T-cell (primary cell): Measurements from ENCODE around the gene ZNF611. TPM values are rescaled to one million over a fixed set of nuclear protein-coding genes. Genes with fewer than 3 reads are reported as not detected.
A peak's percentile ranks its signal among the peaks of the same experiment; 100 is the strongest.
"Not testable (repeated sequence)": the region's sequence is repeated elsewhere in the genome, so short reads cannot be mapped to it uniquely, and the experiment has no call there.

ENCODE experiments used
- ATAC-seq, 4 experiments: fragments of 200-7000 bp in 3 of 4; fragments of 150-1000 bp in 1 of 4; cut with Tn5 transposase; replicated peaks in 1 of 4; 1 replicate in 3 of 4; 2 replicates in 1 of 4; pipeline ENCODE4 v1.10.0; 2021; ENCODE audit warnings: moderate library complexity in 3 of 4, mild to moderate bottlenecking in 2 of 4, moderate number of reproducible peaks in 1 of 4
- CTCF ChIA-PET, 2 donors: fragments of 300-600 bp; sonication (Branson Sonifier 250); formaldehyde crosslinking; loops; one replicate each; lab custom pipeline; 2022; ENCODE audit warnings: antibody characterized with exemption in 2 of 2; lab: Charles Lee
- POLR2A ChIA-PET, 2 donors: fragments of 300-600 bp; sonication (Branson Sonifier 250); formaldehyde crosslinking; loops; one replicate each; lab custom pipeline; 2022; ENCODE audit warnings: antibody characterized with exemption in 2 of 2; lab: Charles Lee
- DNase-seq, 35 experiments: peaks; one replicate each; pipeline versions ENCODE4 v3.0.0 to v3.0.0-alpha.2; 2013 to 2023
- H3K27ac ChIP-seq: one replicate; pipeline ENCODE4 v1.5.1; 2013; ENCODE audit warnings: low read length
- H3K27me3 ChIP-seq, 2 experiments: replicated peaks in 1 of 2; 1 replicate in 1 of 2; 2 replicates in 1 of 2; pipeline versions ENCODE4 v1.6.1 to v1.7.0; 2013; ENCODE audit warnings: low read length in 1 of 2, mixed read lengths in 1 of 2; ENCODE audit not compliant: control insufficient read depth in 2 of 2, insufficient read depth in 2 of 2; ENCODE audit errors: extremely low read depth in 1 of 2
- H3K36me3 ChIP-seq, 2 donors: 1 replicate in 1 of 2; 2 replicates in 1 of 2; pipeline versions ENCODE4 v1.6.1 to v1.7.0; 2013; ENCODE audit warnings: low read length in 1 of 2; ENCODE audit not compliant: control insufficient read depth in 2 of 2, insufficient read depth in 1 of 2; ENCODE audit errors: extremely low read depth in 1 of 2
- H3K4me1 ChIP-seq, 2 experiments: 1 replicate in 1 of 2; 2 replicates in 1 of 2; pipeline versions ENCODE4 v1.6.1 to v1.7.0; 2013; ENCODE audit warnings: low read length in 2 of 2, mixed read lengths in 1 of 2; ENCODE audit not compliant: insufficient read depth in 2 of 2, control insufficient read depth in 1 of 2; ENCODE audit errors: extremely low read depth in 1 of 2
- H3K4me3 ChIP-seq, 2 donors: 1 replicate in 1 of 2; 2 replicates in 1 of 2; pipeline versions ENCODE4 v1.5.1 to v1.7.0; 2013; ENCODE audit warnings: mild to moderate bottlenecking in 2 of 2, low read length in 1 of 2, moderate library complexity in 1 of 2; ENCODE audit not compliant: control insufficient read depth in 1 of 2; ENCODE audit errors: extremely low read depth in 1 of 2
- H3K9me3 ChIP-seq: 2 replicates; pipeline ENCODE4 v1.7.0; 2013
- H3K27ac Mint-ChIP-seq, 2 donors: one replicate each; pipeline ENCODE4 v1.8.0; 2020 to 2021; ENCODE audit warnings: mild to moderate bottlenecking in 2 of 2, mixed read lengths in 2 of 2
- H3K27me3 Mint-ChIP-seq, 2 donors: one replicate each; pipeline ENCODE4 v1.8.0; 2021 to 2022; ENCODE audit warnings: mixed read lengths in 2 of 2
- H3K36me3 Mint-ChIP-seq: one replicate; pipeline ENCODE4 v1.8.0; 2021; ENCODE audit warnings: mixed read lengths
- H3K4me1 Mint-ChIP-seq, 3 donors: one replicate each; pipeline ENCODE4 v1.8.0; 2020 to 2022; ENCODE audit warnings: mixed read lengths in 3 of 3, mild to moderate bottlenecking in 1 of 3
- H3K4me3 Mint-ChIP-seq, 3 donors: one replicate each; pipeline ENCODE4 v1.8.0; 2020 to 2022; ENCODE audit warnings: mild to moderate bottlenecking in 3 of 3, mixed read lengths in 3 of 3, moderate library complexity in 3 of 3
- H3K9me3 Mint-ChIP-seq, 3 donors: one replicate each; pipeline ENCODE4 v1.8.0; 2020 to 2022; ENCODE audit warnings: mixed read lengths in 3 of 3
- WGBS: methylation state at CpG from one replicate; pipeline ENCODE4 v1.1.5; 2013; ENCODE audit warnings: missing lambda C conversion rate; ENCODE audit not compliant: insufficient coverage; 5-methylcytosine and 5-hydroxymethylcytosine counted together
- total RNA-seq, 35 experiments: library from RNA in 6 of 35; stranded (reverse) in 6 of 35; fragments of 120-200 nt in 1 of 35; gene quantifications; one replicate each; pipeline versions ENCODE4 v1.2.1 to v1.2.4 and lab custom pipeline; 2013 to 2026

The ZNF611 gene
- total RNA-seq, 5 donors from 2014 or later (not counting 1 experiment from before 2014, with no cell fraction given): 31.5 to 46.2 (median 37.0) TPM

- peaks cover 0 to 2% of the 10 kb centered on the region in 2 experiments for H3K4me1 ChIP-seq
- no peaks in the 10 kb centered on the region for H3K9me3 ChIP-seq
- no peak for DNase-seq
- WGBS: no CpG with 5 or more reads among the region's 7 CpGs
- no peak for ATAC-seq
- H3K27ac ChIP-seq: no peak overlapping the region
- H3K27me3 ChIP-seq: no peaks in the 10 kb centered on the region
- ChIA-PET CTCF (no interaction called here), POLR2A (interaction anchor here in 1 of 2 donors (0.6 kb wide), 1 partner anchor 452 kb away, joined by 6 read pairs; no protein-coding TSS in a partner anchor)
- peaks cover 69% of the 10 kb centered on the region for H3K36me3 Mint-ChIP-seq
- no peak overlapping the region for H3K4me3 Mint-ChIP-seq
- no peak overlapping the region for H3K27ac Mint-ChIP-seq
- H3K36me3 ChIP-seq: peaks cover 12 to 41% of the 10 kb centered on the region in 2 donors
- no peaks in the 10 kb centered on the region for H3K27me3 Mint-ChIP-seq
- H3K9me3 Mint-ChIP-seq: peaks cover 3 to 19% (median 18%) of the 10 kb centered on the region in 3 donors
- peaks cover 6 to 19% (median 7%) of the 10 kb centered on the region in 3 donors for H3K4me1 Mint-ChIP-seq
- H3K4me3 ChIP-seq: no peak overlapping the region
Measured at GRCh38 chr19:52722062-52723003, 12.5 kb downstream of the ZNF611 start.

- H3K27me3 ChIP-seq, POLR2A ChIA-PET, H3K4me3 ChIP-seq, H3K4me3 Mint-ChIP-seq, H3K27ac Mint-ChIP-seq, H3K27me3 Mint-ChIP-seq, H3K27ac ChIP-seq, DNase-seq, H3K9me3 ChIP-seq, CTCF ChIA-PET, ATAC-seq, H3K4me1 ChIP-seq: not testable (repeated sequence)
- WGBS: 96% methylated on average over 19 of the region's 21 CpGs
- peaks cover 3 to 27% (median 19%) of the 10 kb centered on the region in 3 donors for H3K9me3 Mint-ChIP-seq
- peaks cover 7 to 27% of the 10 kb centered on the region in 2 donors for H3K36me3 ChIP-seq
- H3K4me1 Mint-ChIP-seq: peaks cover 17 to 29% (median 18%) of the 10 kb centered on the region in 3 donors
- peaks cover 65% of the 10 kb centered on the region for H3K36me3 Mint-ChIP-seq
Measured at GRCh38 chr19:52720541-52720940, 14.3 kb downstream of the ZNF611 start.

- H3K36me3 ChIP-seq: peaks cover under 1 to 34% of the 10 kb centered on the region in 2 donors
- DNase-seq (no peak), ATAC-seq (no peak)
- peaks cover 68% of the 10 kb centered on the region for H3K36me3 Mint-ChIP-seq
- no peaks in the 10 kb centered on the region for H3K27me3 ChIP-seq
- ChIA-PET POLR2A (no interaction called here), CTCF (no interaction called here)
- peaks cover 3 to 12% of the 10 kb centered on the region in 2 experiments for H3K4me1 ChIP-seq
- no peaks in the 10 kb centered on the region for H3K27me3 Mint-ChIP-seq
- H3K27ac Mint-ChIP-seq: peak overlapping the region in 1 of 2 donors; percentile 56
- H3K4me3 ChIP-seq: no peak overlapping the region
- H3K4me1 Mint-ChIP-seq: peaks cover 23 to 28% (median 24%) of the 10 kb centered on the region in 3 donors
- H3K27ac ChIP-seq: no peak overlapping the region
- no peak overlapping the region for H3K4me3 Mint-ChIP-seq
- no peaks in the 10 kb centered on the region for H3K9me3 ChIP-seq
- no CpG with 5 or more reads among the region's 1 CpG for WGBS
- H3K9me3 Mint-ChIP-seq: peaks cover 0 to 29% (median 17%) of the 10 kb centered on the region in 3 donors
Measured at GRCh38 chr19:52716522-52716921, 18.3 kb downstream of the ZNF611 start.

- no CpG with 5 or more reads among the region's 4 CpGs for WGBS
- H3K27me3 Mint-ChIP-seq, POLR2A ChIA-PET, H3K27ac ChIP-seq, CTCF ChIA-PET, H3K4me3 ChIP-seq, H3K27me3 ChIP-seq, H3K4me3 Mint-ChIP-seq, H3K9me3 ChIP-seq: not testable (repeated sequence)
- H3K36me3 Mint-ChIP-seq: peaks cover 69% of the 10 kb centered on the region
- ATAC-seq: peak in 3 of 4 experiments; percentile 47 to 70 (median 53)
- peaks cover 0 to 30% (median 17%) of the 10 kb centered on the region in 3 donors for H3K9me3 Mint-ChIP-seq
- H3K4me1 Mint-ChIP-seq: peaks cover 23 to 28% (median 24%) of the 10 kb centered on the region in 3 donors
- Histone ChIP-seq H3K36me3 (peaks cover 5 to 36% of the 10 kb centered on the region in 2 donors), H3K4me1 (peaks cover 3 to 12% of the 10 kb centered on the region in 2 experiments)
- peak in 16 of 35 experiments; percentile 3 to 54 (median 22) for DNase-seq
- peak overlapping the region; percentile 56 to 79 for H3K27ac Mint-ChIP-seq
Measured at GRCh38 chr19:52715902-52716301, 18.9 kb downstream of the ZNF611 start.

GRCh38 chr19:52715330-52715729 lies 19.5 kb downstream of the ZNF611 start:
- CTCF ChIA-PET, DNase-seq, H3K9me3 ChIP-seq, H3K27me3 ChIP-seq, H3K27me3 Mint-ChIP-seq, H3K4me3 Mint-ChIP-seq, ATAC-seq, H3K4me3 ChIP-seq, POLR2A ChIA-PET: not testable (repeated sequence)
- H3K27ac Mint-ChIP-seq: peak overlapping the region; percentile 56 to 79
- peaks cover 23 to 28% (median 24%) of the 10 kb centered on the region in 3 donors for H3K4me1 Mint-ChIP-seq
- peaks cover 73% of the 10 kb centered on the region for H3K36me3 Mint-ChIP-seq
- Histone ChIP-seq H3K36me3 (peaks cover 10 to 39% of the 10 kb centered on the region in 2 donors), H3K27ac (peak overlapping the region; percentile 8), H3K4me1 (peaks cover 3 to 12% of the 10 kb centered on the region in 2 experiments)
- peaks cover 0 to 30% (median 17%) of the 10 kb centered on the region in 3 donors for H3K9me3 Mint-ChIP-seq
- 78% methylated on average over 3 of the region's 5 CpGs for WGBS

GRCh38 chr19:52713051-52713450 lies 21.8 kb downstream of the ZNF611 start:
- H3K27ac ChIP-seq, POLR2A ChIA-PET, H3K27ac Mint-ChIP-seq, H3K27me3 Mint-ChIP-seq, H3K4me3 Mint-ChIP-seq, H3K9me3 ChIP-seq, H3K4me3 ChIP-seq, ATAC-seq, CTCF ChIA-PET, DNase-seq, H3K27me3 ChIP-seq: not testable (repeated sequence)
- peaks cover 78% of the 10 kb centered on the region for H3K36me3 Mint-ChIP-seq
- 100% methylated on average over 1 of the region's 2 CpGs for WGBS
- H3K9me3 Mint-ChIP-seq: peaks cover 0 to 25% (median 16%) of the 10 kb centered on the region in 3 donors
- Histone ChIP-seq H3K36me3 (peaks cover 10 to 57% of the 10 kb centered on the region in 2 donors), H3K4me1 (peaks cover 2 to 12% of the 10 kb centered on the region in 2 experiments)
- H3K4me1 Mint-ChIP-seq: peaks cover 10 to 22% (median 17%) of the 10 kb centered on the region in 3 donors
